VCaP (cell line): ENCODE data around the gene UNC13C.

Experiments
- H3K27ac ChIP-seq: fragments of 450-650 bp; 2 replicates; pipeline ENCODE4 v1.5.1; 2017
- CTCF ChIP-seq: fragments of 450-650 bp; conservative IDR thresholded peaks from 2 replicates; pipeline ENCODE4 v1.5.1; 2017; ENCODE audit warnings: mild to moderate bottlenecking, moderate library complexity

Gene UNC13C

DNA sequence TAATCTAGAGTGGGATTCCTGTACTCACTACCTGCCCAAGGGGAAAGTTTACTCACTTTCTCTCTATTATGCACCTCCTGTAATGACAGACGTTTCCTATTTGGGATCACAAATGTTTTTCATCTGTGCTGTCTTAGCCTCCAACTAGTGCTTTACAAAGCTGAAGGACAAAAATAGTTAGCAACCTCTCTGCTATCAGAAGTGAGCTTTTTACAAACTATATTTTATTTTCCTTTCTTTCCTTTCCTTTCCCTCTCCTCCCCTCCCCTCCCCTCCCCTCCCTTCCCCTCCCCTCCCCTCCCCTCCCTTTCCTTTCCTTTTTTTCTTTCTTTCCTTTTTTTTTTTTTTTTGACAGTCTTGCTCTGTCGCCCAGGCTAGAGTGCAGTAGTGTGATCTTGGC is 130.8 kb downstream of the UNC13C start:
- TF ChIP-seq CTCF, result no peak

DNA sequence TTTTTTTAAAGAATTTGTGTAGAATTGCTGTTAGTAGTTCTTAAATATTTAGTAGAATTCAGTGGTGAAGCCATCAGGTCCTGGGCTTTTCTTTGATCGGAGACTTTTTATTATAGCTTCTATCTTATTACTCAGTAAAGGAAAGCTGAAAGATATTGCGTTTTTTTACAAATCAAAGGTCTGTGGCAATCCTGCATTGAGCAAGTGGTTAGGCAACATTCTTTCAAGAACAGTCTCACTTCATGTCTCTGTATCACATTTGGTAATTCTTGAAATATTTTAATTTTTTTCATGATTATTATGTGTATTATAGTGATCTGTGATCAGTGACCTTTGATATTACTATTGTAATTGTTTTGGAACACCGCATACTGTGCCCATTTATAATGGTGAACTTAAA is 140.8 kb downstream of the UNC13C start:
- H3K27ac ChIP-seq, result no peak overlapping the region
- TF ChIP-seq CTCF, result no peak

More for the DNA sequence above, 130.8 kb downstream of the UNC13C start:
- H3K27ac ChIP-seq, result no peak overlapping the region

DNA sequence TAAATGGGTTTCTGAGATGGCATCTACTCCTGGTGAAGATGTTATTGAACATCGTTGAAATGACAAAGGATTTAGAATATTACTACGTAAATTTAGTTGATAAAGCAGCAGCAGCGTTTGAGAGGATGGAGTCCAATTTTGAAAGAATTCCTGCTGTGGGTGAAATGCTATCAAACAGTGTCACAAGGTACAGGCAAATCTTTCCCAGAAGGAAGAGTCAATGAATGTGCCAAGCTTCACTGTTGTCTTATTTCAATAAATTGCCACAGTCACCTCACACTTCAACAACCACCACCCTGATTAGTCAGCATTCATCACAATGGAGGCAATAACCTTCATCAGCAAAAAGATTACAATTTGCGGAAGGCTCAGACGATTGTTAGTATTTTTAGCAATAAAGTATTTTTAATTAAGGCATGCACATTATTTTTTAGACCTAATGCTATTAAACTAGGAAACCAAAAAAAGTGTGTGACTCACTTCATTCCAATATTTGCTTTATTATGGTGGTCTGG is 142.8 kb downstream of the UNC13C start:
- TF ChIP-seq CTCF, result no peak
- H3K27ac ChIP-seq, result no peak overlapping the region

GRCh38 chr15:54127574-54127973 is 149.3 kb downstream of the UNC13C start:
- TF ChIP-seq CTCF, result no peak
- H3K27ac ChIP-seq, result no peak overlapping the region

DNA sequence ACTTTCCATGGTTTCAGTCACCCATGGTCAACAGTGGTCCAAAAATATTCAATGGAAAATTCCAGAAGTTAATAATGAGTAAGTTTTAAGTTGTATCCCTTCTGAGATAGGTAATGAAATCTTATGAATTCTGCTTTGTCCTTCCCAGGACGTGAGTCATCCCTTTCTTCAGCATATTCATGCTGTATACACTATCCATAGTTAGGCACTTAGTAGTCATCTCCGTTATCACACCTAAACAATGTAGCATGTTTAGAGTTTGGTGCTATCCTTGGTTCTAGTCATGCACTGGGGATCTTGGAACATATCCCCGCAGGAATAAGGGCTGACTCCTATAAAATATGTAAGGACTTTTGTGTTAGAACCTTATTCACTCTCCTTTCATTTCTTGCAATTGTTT is 153.2 kb downstream of the UNC13C start:
- TF ChIP-seq CTCF, result no peak
- no peak overlapping the region for H3K27ac ChIP-seq

- TF ChIP-seq CTCF, result no peak
- no peak overlapping the region for H3K27ac ChIP-seq
These were observed 170.9 kb downstream of the UNC13C start for GRCh38 chr15:54149115-54149531.

GRCh38 chr15:54150255-54150654 is 172.0 kb downstream of the UNC13C start:
- TF ChIP-seq CTCF, result no peak
- no peak overlapping the region for H3K27ac ChIP-seq
